Right cardiac atrium (tissue), 5 donors: ENCODE measurements around the gene CEP85. TPM values are rescaled to one million over a fixed set of nuclear protein-coding genes. Genes with fewer than 3 reads are reported as not detected.

Source experiments
- ATAC-seq, 2 donors: fragments of 200-7000 bp; cut with Tn5 transposase; one replicate each; pipeline versions ENCODE4 v1.8.0 to v1.9.1; 2020; ENCODE audit warnings: moderate library complexity in 2 of 2, mild to moderate bottlenecking in 1 of 2
- DNase-seq, 3 donors: peaks; one replicate each; pipeline ENCODE4 v3.0.0-alpha.2; 2020
- H3K27ac ChIP-seq: one replicate; pipeline ENCODE4 v1.5.1; 2013; ENCODE audit warnings: mild to moderate bottlenecking, low read length, control low read depth, moderate library complexity
- H3K27me3 ChIP-seq: one replicate; pipeline ENCODE4 v1.6.1; 2013; ENCODE audit not compliant: control insufficient read depth, insufficient read depth
- H3K4me1 ChIP-seq: one replicate; pipeline ENCODE4 v1.6.1; 2013; ENCODE audit warnings: low read length; ENCODE audit not compliant: control insufficient read depth, insufficient read depth
- H3K4me3 ChIP-seq: one replicate; pipeline ENCODE4 v1.5.1; 2013; ENCODE audit warnings: low read length, control low read depth
- H3K9me3 ChIP-seq: one replicate; pipeline ENCODE4 v1.6.1; 2013; ENCODE audit warnings: low read length; ENCODE audit not compliant: control insufficient read depth
- WGBS: extraction: QIAGEN DNeasy Blood & Tissue Kit; methylation state at CpG from one replicate; pipeline ENCODE4 v1.1.7; 2013; 5-methylcytosine and 5-hydroxymethylcytosine counted together
- intact Hi-C, 4 donors: fragments of 100-400 bp; cut with DNase I; formaldehyde crosslinking; loops; one replicate each; pipeline versions ENCODE4 v1.11.0 to v1.14.0; 2022 to 2023
- long read RNA-seq, 4 donors: library from polyadenylated mRNA; unstranded; transcript quantifications; one replicate each; pipeline ENCODE4 v2.0.0, GENCODE V29; 2020 to 2021
- polyA plus RNA-seq: library from polyadenylated mRNA; stranded (reverse); fragments of 200-250 nt; gene quantifications from one replicate; pipeline ENCODE4 v1.2.3, GENCODE V29; 2013
- total RNA-seq, 4 donors: library from RNA; stranded (reverse); fragmentation: NEBNext Ultra II Directional; extraction: Animal tissue kit (Norgen Biotek cat#: 25700); gene quantifications; one replicate each; pipeline ENCODE4 v1.2.1, GENCODE V29; 2021
- donor health status: healthy with polysubstance abuse.
- donor health status: DM: no; HTN: yes; CAD: no.
- donor health status: DM: no; HTN: no; CAD: no.
- donor health status: DM: no; HTN: yes; CAD: no; lungs with severe emphysema.
- donor health status: DM: yes; HTN: yes; CAD: no.

The CEP85 gene, protein sequence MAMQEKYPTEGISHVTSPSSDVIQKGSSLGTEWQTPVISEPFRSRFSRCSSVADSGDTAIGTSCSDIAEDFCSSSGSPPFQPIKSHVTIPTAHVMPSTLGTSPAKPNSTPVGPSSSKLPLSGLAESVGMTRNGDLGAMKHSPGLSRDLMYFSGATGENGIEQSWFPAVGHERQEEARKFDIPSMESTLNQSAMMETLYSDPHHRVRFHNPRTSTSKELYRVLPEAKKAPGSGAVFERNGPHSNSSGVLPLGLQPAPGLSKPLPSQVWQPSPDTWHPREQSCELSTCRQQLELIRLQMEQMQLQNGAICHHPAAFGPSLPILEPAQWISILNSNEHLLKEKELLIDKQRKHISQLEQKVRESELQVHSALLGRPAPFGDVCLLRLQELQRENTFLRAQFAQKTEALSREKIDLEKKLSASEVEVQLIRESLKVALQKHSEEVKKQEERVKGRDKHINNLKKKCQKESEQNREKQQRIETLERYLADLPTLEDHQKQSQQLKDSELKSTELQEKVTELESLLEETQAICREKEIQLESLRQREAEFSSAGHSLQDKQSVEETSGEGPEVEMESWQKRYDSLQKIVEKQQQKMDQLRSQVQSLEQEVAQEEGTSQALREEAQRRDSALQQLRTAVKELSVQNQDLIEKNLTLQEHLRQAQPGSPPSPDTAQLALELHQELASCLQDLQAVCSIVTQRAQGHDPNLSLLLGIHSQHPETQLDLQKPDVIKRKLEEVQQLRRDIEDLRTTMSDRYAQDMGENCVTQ
- total RNA-seq (10 to 100 TPM; 18.9 to 56.2 (median 32.9) TPM), polyA plus RNA-seq (20.7 TPM)
- long read RNA-seq, donor 1, transcript CEP85-202 (14 exons, 3,922 nt): major isoform, 22 of 62 reads
- long read RNA-seq, donor 1, transcript CEP85-201 (14 exons, 3,935 nt): minor isoform, 9 of 62 reads
- long read RNA-seq, donor 1, partial matches to known transcripts: 14 of 62 reads
- long read RNA-seq, donor 1, other reads (novel, unspliced or antisense): 17 of 62 reads
- long read RNA-seq, donor 2, transcript CEP85-202 (14 exons, 3,922 nt): major isoform, 7 of 45 reads
- long read RNA-seq, donor 2, partial matches to known transcripts: 14 of 45 reads
- long read RNA-seq, donor 2, other reads (novel, unspliced or antisense): 20 of 45 reads
- long read RNA-seq, donor 3, transcript CEP85-201 (14 exons, 3,935 nt): minor isoform, 17 of 96 reads
- long read RNA-seq, donor 3, transcript CEP85-202 (14 exons, 3,922 nt): major isoform, 25 of 96 reads
- long read RNA-seq, donor 3, partial matches to known transcripts: 33 of 96 reads
- long read RNA-seq, donor 3, other reads (novel, unspliced or antisense): 20 of 96 reads
- long read RNA-seq, donor 4, transcript CEP85-202 (14 exons, 3,922 nt): major isoform, 13 of 34 reads
- long read RNA-seq, donor 4, transcript CEP85-201 (14 exons, 3,935 nt): minor isoform, 5 of 34 reads
- long read RNA-seq, donor 4, partial matches to known transcripts: 6 of 34 reads
- long read RNA-seq, donor 4, other reads (novel, unspliced or antisense): 10 of 34 reads

DNA sequence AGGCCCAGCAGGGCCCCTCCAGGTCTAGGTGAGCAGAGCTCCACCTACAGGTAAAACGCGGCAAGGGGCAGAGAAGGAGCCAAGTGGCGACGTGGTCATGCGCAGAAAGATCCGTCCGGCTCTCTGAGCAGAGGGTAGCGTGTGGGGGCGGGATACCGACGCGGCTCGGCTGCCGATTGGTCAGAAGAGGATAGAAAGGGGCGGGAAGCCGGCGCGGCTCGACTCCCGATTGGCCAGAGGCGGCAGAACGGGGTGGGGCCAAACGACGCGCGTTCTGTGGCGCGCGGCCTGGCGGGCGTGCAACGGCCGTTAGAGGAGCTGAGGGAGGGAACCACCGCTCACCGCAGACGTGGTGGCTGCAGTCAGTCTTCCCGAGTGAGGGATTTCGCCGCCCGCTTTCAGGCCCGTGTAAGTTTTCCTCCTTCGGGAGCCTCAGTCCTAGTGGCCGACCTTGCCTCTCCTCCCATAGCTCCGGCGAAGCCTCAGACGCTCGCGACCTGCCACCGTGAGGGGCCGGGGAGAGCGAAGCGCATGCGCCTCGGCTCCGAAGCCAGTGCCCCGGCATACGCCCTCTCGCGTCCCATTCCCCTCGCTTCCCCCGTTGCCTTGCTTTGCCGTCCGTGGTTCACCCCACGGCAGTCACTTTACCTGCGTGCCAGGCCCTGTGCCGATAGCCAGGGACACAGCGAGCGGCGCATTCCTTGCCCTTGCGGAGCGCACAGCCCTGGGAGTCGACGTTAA, at the start of gene CEP85:
Gene CEP85, plus strand, starts transcription at position 298 of the 741 bp plus-strand sequence. CDS start 5,584 bp downstream, outside the sequence.
- Histone ChIP-seq H3K4me1 (no peaks in the 10 kb centered on the region), H3K27ac (peak within 1 kb of the TSS; percentile 62), H3K27me3 (no peaks in the 10 kb centered on the region), H3K9me3 (no peaks in the 10 kb centered on the region), H3K4me3 (peak within 1 kb of the TSS; percentile 54)
- DNase-seq (peak; percentile 98 to 99 (median 99)), ATAC-seq (peak; percentile 100)
- under 1% methylated on average over 73 of the region's 73 CpGs for WGBS
- intact Hi-C loops: loop anchor here in 1 of 4 donors (10.0 kb wide), 1 partner anchor 69 kb away; the partner anchor contains the start of genes C1orf232 and ZNF593

GRCh38 chr1:26184883-26185282, 49.1 kb upstream of the CEP85 start:
- Histone ChIP-seq H3K4me1 (no peaks in the 10 kb centered on the region), H3K9me3 (no peaks in the 10 kb centered on the region), H3K27ac (no peak overlapping the region), H3K27me3 (no peaks in the 10 kb centered on the region), H3K4me3 (no peak overlapping the region)
- ATAC-seq: no peak
- intact Hi-C loops: loop anchor here in 2 of 4 donors (10.0 kb wide), 1 partner anchor 140 kb away; no protein-coding TSS in a partner anchor
- 94% methylated on average over 21 of the region's 21 CpGs for WGBS
- DNase-seq: peak in 1 of 3 donors; percentile 22

GRCh38 chr1:26187882-26188281, 46.1 kb upstream of the CEP85 start:
- intact Hi-C loops: loop anchor here in 2 of 4 donors (10.0 kb wide), 1 partner anchor 137 kb away; no protein-coding TSS in a partner anchor

DNA sequence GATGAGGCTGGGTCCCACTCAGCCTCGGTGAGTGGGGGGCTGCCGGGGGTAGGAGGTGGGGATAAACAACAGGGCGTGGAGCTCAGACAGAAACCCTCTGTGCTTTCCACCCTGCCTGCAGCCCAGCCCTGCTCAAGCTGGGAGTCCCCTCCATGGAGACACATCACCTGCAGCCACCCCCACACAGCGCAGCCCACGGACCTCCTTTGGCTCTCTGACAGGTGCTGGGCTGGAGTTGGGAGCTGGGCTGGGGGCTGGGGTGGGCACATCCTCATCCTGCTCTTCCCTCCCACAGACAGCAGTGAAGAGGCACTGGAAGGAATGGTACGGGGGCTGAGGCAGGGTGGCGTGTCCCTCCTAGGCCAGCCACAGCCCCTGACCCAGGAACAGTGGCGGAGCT, 45.5 kb upstream of the CEP85 start:
- ATAC-seq: peak in 1 of 2 donors; percentile 14
- Histone ChIP-seq H3K27me3 (no peaks in the 10 kb centered on the region), H3K27ac (no peak overlapping the region), H3K4me1 (no peaks in the 10 kb centered on the region), H3K4me3 (no peak overlapping the region), H3K9me3 (no peaks in the 10 kb centered on the region)
- 95% methylated on average over 8 of the region's 8 CpGs for WGBS
- no peak for DNase-seq
- intact Hi-C loops: loop anchor here in 2 of 4 donors (10.0 kb wide), 1 partner anchor 136 kb away; no protein-coding TSS in a partner anchor

More at GRCh38 chr1:26187882-26188281, 46.1 kb upstream of the CEP85 start:
- no peaks in the 10 kb centered on the region for H3K27me3 ChIP-seq
- H3K27ac ChIP-seq: no peak overlapping the region
- H3K9me3 ChIP-seq: no peaks in the 10 kb centered on the region
- H3K4me3 ChIP-seq: no peak overlapping the region
- 94% methylated on average over 6 of the region's 6 CpGs for WGBS
- ATAC-seq (no peak), DNase-seq (no peak)
- H3K4me1 ChIP-seq: no peaks in the 10 kb centered on the region

GRCh38 chr1:26189331-26189730, 44.7 kb upstream of the CEP85 start:
- WGBS: 73% methylated on average over 6 of the region's 6 CpGs
- DNase-seq (no peak), ATAC-seq (peak in 1 of 2 donors; percentile 20)
- Histone ChIP-seq H3K4me1 (no peaks in the 10 kb centered on the region), H3K27ac (no peak overlapping the region), H3K9me3 (no peaks in the 10 kb centered on the region), H3K4me3 (no peak overlapping the region), H3K27me3 (no peaks in the 10 kb centered on the region)
- intact Hi-C loops: loop anchor here in 2 of 4 donors (10.0 kb wide), 1 partner anchor 135 kb away; no protein-coding TSS in a partner anchor

DNA sequence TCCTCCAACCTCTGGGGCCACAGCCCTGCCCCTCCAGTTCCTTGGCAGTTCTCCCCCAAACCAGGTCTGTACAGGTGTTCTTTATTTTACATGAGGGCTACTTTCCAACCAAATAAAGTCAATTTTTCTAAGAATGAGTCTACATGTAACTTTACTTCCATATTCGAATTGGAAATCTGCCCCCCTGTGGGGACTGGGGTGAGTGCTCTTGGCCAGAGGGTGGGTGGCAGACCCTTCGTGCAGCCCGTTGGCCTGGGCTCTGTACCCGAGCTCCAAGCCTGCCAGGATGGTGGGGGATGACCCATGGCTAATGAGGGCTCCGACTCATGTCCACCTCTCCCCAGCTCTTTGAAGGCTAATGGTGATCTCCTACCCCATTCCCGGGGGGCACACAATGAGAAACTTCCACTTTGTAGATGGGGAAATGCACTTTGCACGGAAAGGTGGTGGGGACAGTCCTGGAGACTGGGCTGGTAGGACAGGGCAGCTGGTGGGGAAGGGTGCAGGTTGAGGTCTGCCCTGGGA, 44.2 kb upstream of the CEP85 start:
- Histone ChIP-seq H3K9me3 (no peaks in the 10 kb centered on the region), H3K4me1 (no peaks in the 10 kb centered on the region), H3K27ac (no peak overlapping the region), H3K27me3 (no peaks in the 10 kb centered on the region), H3K4me3 (no peak overlapping the region)
- no peak for DNase-seq
- no peak for ATAC-seq
- intact Hi-C loops: loop anchor here in 2 of 4 donors (10.0 kb wide), 1 partner anchor 135 kb away; no protein-coding TSS in a partner anchor
- WGBS: 81% methylated on average over 7 of the region's 7 CpGs

DNA sequence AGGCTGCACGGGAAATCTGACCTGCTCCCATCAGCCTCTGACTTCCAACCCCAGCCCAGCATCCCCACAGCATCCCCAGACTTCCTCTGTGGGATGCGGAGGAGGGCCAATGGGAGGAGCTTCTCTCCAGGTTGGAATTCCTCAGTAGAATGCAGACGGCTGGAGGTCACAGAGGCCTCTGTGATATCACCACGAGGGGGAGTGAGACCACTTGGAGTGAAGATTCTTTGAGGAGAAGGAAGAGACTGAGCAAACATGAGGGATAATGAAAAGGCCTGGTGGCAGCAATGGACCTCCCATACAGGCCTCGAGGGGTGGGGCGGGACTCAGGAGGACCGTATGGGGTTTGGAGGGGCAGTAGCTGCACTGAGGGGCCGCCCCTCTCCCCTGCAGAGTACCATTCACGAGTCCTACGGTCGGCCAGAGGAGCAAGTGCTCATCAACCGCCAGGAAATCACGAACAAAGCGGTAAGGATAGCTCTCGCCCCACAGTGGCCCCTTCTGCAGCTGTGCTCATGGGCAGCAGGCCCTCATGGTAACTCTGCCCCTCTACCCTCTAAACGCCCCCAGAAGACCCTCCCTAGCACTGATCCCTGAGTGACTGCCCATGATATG, 43.5 kb upstream of the CEP85 start, which contains the start of gene CATSPER4:
Gene CATSPER4, plus strand, starts transcription at position 230 of the 615 bp plus-strand sequence. Its CDS starts 26 bp downstream, at position 256.
- Histone ChIP-seq H3K9me3 (no peaks in the 10 kb centered on the region), H3K27me3 (no peaks in the 10 kb centered on the region), H3K4me1 (no peaks in the 10 kb centered on the region), H3K27ac (no peak within 1 kb of the TSS), H3K4me3 (no peak within 1 kb of the TSS)
- DNase-seq (no peak), ATAC-seq (no peak)
- intact Hi-C loops: no loop called here
- WGBS: 42% methylated on average over 16 of the region's 16 CpGs

DNA sequence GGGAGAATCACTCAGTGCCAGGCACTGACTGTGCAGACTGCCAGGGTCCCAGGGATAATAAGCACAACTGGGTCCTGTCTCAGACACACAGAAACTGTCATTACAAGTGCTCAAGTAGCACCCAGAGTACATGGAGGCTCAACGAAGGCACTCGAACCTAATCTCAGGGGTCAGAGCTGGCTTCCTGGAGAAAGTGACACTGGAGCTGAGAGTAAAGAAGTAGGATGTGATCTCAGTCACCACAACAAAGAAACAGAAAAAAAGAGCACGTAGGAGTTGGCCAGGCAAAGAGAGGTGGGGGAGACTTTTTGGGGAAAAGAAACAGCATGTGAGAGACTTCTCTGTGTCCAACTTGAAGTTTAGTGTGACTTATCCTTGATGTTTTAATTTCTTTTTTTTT, 42.3 kb upstream of the CEP85 start:
- Histone ChIP-seq H3K9me3 (no peaks in the 10 kb centered on the region), H3K27me3 (no peaks in the 10 kb centered on the region), H3K27ac (no peak overlapping the region), H3K4me3 (no peak overlapping the region), H3K4me1 (no peaks in the 10 kb centered on the region)
- DNase-seq: no peak
- ATAC-seq: no peak
- 16% methylated on average over 3 of the region's 3 CpGs for WGBS
- intact Hi-C loops: no loop called here

DNA sequence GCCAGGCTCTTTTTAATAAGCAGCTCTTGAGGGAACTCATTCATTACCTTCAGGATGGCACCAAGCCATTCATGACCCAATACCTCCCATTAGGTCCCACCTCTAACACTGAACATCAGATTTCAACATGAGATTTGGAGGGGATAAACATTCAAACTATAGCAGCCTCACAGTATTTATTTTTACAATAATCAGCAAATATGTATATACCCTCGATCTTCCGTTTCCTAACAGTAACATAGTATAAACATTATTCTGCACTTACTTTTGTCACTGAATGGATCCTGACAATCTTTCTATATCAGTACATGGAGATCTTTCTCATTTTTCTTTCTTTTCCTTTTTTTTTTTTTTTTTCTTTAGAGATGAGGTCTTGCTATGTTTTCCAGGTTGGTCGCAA, 38.2 kb upstream of the CEP85 start:
- DNase-seq (no peak), ATAC-seq (no peak)
- Histone ChIP-seq H3K27ac (no peak overlapping the region), H3K4me1 (no peaks in the 10 kb centered on the region), H3K4me3 (no peak overlapping the region), H3K27me3 (no peaks in the 10 kb centered on the region), H3K9me3 (no peaks in the 10 kb centered on the region)
- intact Hi-C loops: no loop called here
- 58% methylated on average over 3 of the region's 3 CpGs for WGBS
